LNCaP clone FGC (cell line): ENCODE measurements around the gene DNAH12.

Source experiments
- DNase-seq: peaks from one replicate; pipeline ENCODE4 v3.0.0-alpha.2; 2011; ENCODE audit warnings: low read depth
- H3K4me3 ChIP-seq: 2 replicates; pipeline ENCODE4 v1.5.1; 2011; ENCODE audit warnings: mild to moderate bottlenecking, low read depth, low read length, control low read depth
- CTCF ChIP-seq: IDR thresholded peaks from 2 replicates; pipeline ENCODE4 v1.5.1; 2012; ENCODE audit warnings: mild to moderate bottlenecking; ENCODE audit not compliant: control insufficient read depth, insufficient read depth; ENCODE audit errors: extremely low read depth

DNAH12 gene

DNA sequence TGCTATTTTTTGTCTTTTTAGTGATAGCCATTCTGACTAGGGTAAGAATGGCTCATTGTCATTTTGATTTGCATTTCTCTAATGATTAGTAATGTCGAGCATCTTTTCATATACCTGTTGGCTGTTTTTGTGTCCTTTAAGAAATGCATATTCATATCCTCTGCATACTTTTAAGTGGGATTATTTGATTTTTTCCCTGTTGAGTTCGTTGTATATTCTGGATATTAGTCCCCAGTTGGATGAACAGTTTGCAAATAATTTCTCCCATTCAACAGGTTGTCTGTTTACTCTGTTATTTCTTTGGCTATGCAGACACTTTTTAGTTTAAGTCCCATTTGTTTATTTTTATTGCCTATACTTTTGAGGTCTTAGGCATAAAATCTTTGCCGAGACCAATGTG, 282.2 kb downstream of the DNAH12 start:
- no peak for TF ChIP-seq CTCF
- no peak overlapping the region for H3K4me3 ChIP-seq
- no peak for DNase-seq

GRCh38 chr3:57261119-57261518, 283.0 kb downstream of the DNAH12 start:
- TF ChIP-seq CTCF, result no peak
- H3K4me3 ChIP-seq, result no peak overlapping the region
- DNase-seq, result no peak

GRCh38 chr3:57257678-57258077, 286.5 kb downstream of the DNAH12 start:
- TF ChIP-seq CTCF, result no peak
- no peak for DNase-seq
- no peak overlapping the region for H3K4me3 ChIP-seq

DNA sequence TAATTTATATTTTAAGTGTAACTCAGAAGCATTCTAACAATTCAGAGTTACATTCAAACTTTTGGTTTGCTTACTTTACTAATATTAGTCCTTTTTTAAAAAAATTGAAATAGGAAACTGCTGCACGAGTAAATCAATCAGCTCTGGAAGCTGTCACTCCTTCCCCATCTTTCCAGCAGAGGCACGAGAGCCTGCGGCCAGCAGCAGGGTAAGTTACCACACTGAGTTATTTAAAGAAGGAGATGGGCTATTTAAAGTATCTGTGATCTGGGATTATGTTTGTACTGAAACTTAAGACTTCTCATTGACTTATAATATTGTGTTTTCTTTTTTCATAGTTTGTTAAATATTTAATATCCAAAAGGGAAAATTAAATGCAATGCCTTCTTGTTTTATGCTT, 287.3 kb downstream of the DNAH12 start:
- H3K4me3 ChIP-seq, result no peak overlapping the region
- DNase-seq, result no peak
- TF ChIP-seq CTCF, result no peak

DNA sequence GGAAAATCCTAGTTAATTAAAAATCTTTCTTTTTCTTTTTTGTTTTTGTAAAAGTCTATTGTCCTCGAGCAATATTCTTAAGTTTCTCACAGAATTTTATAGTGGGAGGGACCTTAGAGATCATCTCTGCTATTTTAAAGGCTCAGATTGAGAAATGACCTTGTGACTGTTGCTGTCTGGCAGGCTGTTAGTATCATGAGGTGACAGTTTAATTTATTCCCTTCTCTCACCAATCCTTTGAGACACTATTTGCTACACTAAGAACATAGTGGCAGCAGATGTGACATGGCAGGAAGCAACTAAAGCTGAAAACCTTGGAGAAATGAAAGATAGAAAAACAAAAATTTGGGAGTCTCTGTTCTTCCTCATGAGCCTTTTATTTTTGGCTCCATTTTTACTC, 291.7 kb downstream of the DNAH12 start:
- DNase-seq, result no peak
- TF ChIP-seq CTCF, result no peak
- no peak overlapping the region for H3K4me3 ChIP-seq

DNA sequence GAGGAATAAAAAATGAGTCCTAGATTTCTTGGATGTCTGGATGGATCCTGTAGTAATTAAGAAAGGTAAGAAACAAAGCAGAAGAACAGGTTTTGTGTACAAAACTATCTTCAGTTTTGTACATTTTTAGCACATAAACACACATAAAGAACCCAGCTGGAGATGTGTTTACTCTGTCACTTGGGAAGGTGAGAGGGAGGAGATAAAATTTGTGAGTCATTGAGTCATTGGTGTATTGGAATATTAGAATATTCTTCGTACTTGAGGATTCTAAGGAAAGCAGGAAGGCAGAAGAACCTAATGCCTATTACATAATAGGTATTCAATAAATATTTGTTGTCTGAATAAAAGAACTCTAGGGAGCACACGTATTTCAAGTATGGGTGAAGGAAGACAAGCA, 299.2 kb downstream of the DNAH12 start:
- no peak for TF ChIP-seq CTCF
- no peak overlapping the region for H3K4me3 ChIP-seq
- no peak for DNase-seq
